Lower leg skin (tissue), 4 donors: ENCODE results near the gene ZNF316. TPM values are rescaled to one million over a fixed set of nuclear protein-coding genes. Genes with fewer than 3 reads are reported as not detected.

ENCODE experiments used
- DNase-seq, 2 donors: peaks; one replicate each; pipeline ENCODE4 v3.0.0-alpha.2; 2019; ENCODE audit warnings: low spot score in 2 of 2
- H3K4me3 ChIP-seq: fragments of 200-600 bp; sonication (generic); 2 replicates; pipeline ENCODE4 v1.5.1; 2017; ENCODE audit warnings: mild to moderate bottlenecking, low read depth; ENCODE audit not compliant: poor library complexity, severe bottlenecking
- POLR2A ChIP-seq, 2 donors: fragments of 450-650 bp; IDR thresholded peaks; one replicate each; pipeline ENCODE4 v1.6.1; 2016 to 2017; ENCODE audit warnings: antibody characterized with exemption in 2 of 2, mild to moderate bottlenecking in 1 of 2, moderate library complexity in 1 of 2
- WGBS, 2 donors: methylation state at CpG; one replicate each; pipeline ENCODE4 v1.1.5; 2018; 5-methylcytosine and 5-hydroxymethylcytosine counted together
- intact Hi-C: fragments of 100-400 bp; cut with DNase I; formaldehyde crosslinking; loops from one replicate; pipeline ENCODE4 v1.15.0; 2023; ENCODE audit warnings: low total_unique reads
- total RNA-seq, 4 donors: library from RNA; depleted of rRNA; stranded (reverse); fragments of >200 nt; gene quantifications; one replicate each; pipeline ENCODE4 v1.1.0, GENCODE V29; 2016
- TF ChIP-seq, protein P1 (sequence below), 3 donors: fragments of 450-650 bp; IDR thresholded peaks; one replicate each; pipeline ENCODE4 v1.5.1; 2016; ENCODE audit warnings: antibody characterized with exemption in 3 of 3, mild to moderate bottlenecking in 3 of 3, moderate library complexity in 2 of 3

Gene ZNF316
- total RNA-seq, 4 donors from 2014 or later = 30.6 to 63.6 (median 35.6) TPM

DNA sequence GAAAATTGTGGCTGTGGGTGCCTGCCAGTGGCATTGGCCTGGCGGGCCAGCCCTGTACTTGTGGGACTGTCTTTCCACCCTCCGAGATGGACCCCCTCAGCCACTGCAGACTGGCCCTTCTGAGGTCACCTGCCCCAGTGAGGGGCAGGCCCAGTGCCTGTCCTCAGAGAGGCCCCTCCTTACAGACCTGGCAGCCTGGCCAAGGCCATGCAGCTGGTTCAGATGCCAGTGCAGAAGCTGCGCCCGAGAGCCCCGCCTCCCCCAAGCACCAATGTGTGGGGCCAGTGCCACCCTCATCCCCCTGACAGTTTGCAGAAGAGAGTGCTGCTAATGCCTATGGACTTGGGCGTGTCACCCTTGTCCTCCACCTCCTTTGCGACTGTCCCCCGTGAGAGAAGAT, 10.0 kb downstream of the ZNF316 start:
- H3K4me3 ChIP-seq = no peak overlapping the region
- 62 to 79% methylated on average over 3 to 8 of the region's 8 CpGs for WGBS, 2 donors
- intact Hi-C loops = no loop called here
- DNase-seq = no peak
- TF ChIP-seq, protein P1, sequence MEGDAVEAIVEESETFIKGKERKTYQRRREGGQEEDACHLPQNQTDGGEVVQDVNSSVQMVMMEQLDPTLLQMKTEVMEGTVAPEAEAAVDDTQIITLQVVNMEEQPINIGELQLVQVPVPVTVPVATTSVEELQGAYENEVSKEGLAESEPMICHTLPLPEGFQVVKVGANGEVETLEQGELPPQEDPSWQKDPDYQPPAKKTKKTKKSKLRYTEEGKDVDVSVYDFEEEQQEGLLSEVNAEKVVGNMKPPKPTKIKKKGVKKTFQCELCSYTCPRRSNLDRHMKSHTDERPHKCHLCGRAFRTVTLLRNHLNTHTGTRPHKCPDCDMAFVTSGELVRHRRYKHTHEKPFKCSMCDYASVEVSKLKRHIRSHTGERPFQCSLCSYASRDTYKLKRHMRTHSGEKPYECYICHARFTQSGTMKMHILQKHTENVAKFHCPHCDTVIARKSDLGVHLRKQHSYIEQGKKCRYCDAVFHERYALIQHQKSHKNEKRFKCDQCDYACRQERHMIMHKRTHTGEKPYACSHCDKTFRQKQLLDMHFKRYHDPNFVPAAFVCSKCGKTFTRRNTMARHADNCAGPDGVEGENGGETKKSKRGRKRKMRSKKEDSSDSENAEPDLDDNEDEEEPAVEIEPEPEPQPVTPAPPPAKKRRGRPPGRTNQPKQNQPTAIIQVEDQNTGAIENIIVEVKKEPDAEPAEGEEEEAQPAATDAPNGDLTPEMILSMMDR (IDR thresholded peaks at IDR 0.05) = no peak
- TF ChIP-seq POLR2A (IDR thresholded peaks at IDR 0.05) = no peak

DNA sequence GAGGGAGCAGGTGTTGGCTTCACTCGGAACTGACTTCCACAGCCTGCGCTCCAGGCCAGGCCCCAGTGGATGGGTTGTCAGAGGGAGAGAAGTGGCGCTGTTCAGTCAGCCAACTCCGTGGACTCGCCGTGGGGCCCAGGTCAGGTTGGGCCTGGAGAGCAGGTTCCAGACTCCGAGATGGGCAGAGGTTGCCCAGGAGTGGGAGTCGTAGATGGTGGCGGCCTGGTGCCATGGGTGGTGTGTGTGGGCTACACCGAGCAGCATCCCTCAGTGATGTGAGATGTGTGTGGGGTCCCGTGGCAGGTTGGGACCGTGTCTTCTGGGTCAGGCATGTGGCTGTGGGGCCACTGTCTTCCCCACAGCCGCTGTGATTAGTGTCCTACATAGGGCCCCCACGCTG, 10.4 kb downstream of the ZNF316 start:
- TF ChIP-seq, protein P1 (IDR thresholded peaks at IDR 0.05) = no peak
- no peak for TF ChIP-seq POLR2A (IDR thresholded peaks at IDR 0.05)
- intact Hi-C loops = no loop called here
- no peak for DNase-seq
- H3K4me3 ChIP-seq = no peak overlapping the region
- WGBS, 2 donors = 90% methylated on average over 12 to 14 of the region's 14 CpGs

DNA sequence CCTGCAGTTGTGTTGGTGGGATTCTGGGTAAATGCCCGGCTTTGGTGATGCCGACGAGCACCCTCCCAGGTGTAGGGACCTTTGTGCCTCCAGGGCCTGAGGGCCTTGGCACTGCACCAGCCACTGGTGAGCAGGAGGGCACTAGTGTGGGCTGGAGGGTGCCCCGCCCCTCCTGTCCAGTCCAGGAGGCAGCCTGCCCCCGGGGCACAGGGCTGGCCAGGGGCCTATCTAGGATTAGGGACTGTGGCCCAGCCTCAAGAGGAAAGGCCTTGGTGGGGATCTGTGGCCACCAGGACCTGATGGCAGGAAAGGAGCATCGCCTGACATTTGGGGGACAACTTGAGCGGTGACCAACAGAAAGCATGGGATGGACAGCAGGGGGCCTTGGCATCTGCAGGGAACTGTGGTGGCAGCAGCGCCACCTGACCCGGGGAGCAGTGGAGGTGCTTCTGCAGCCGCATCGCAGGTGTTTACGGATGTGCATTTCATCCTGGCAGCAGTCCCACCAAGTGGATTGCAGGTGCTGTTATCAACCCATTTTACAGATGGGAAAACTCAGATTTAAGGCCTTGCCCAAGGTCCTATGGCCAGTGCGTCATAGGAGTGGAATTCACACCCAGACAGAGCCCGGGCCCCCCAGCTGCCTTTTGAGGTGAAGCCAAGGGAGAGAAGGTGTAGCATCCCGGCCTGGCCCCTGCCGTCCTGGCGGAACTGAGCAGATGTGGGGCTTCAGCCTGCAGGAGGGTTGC, 11.1 kb downstream of the ZNF316 start:
- TF ChIP-seq, protein P1 (IDR thresholded peaks at IDR 0.05) = no peak
- no peak for TF ChIP-seq POLR2A (IDR thresholded peaks at IDR 0.05)
- WGBS, 2 donors = 90 to 93% methylated on average over 15 to 16 of the region's 17 CpGs
- no peak for DNase-seq
- intact Hi-C loops = no loop called here
- no peak overlapping the region for H3K4me3 ChIP-seq

DNA sequence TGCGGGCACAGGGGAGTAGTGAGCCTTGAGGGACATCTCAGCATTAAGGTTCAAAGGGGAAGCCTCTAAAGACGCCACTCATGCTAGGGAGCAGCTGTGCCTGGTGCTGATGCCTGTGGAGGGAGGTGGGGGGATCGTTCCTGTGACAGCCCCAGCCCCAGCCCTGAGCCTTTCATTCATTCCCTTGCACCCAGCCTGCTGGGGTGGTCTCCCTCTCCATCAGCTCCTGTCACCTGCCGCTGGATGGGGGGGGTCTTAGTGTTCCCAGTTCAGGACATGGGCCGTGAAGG, 11.6 kb downstream of the ZNF316 start:
- no peak for DNase-seq
- 97 to 99% methylated on average over 5 of the region's 5 CpGs for WGBS, 2 donors
- intact Hi-C loops = no loop called here
- TF ChIP-seq POLR2A (IDR thresholded peaks at IDR 0.05) = no peak
- no peak overlapping the region for H3K4me3 ChIP-seq

DNA sequence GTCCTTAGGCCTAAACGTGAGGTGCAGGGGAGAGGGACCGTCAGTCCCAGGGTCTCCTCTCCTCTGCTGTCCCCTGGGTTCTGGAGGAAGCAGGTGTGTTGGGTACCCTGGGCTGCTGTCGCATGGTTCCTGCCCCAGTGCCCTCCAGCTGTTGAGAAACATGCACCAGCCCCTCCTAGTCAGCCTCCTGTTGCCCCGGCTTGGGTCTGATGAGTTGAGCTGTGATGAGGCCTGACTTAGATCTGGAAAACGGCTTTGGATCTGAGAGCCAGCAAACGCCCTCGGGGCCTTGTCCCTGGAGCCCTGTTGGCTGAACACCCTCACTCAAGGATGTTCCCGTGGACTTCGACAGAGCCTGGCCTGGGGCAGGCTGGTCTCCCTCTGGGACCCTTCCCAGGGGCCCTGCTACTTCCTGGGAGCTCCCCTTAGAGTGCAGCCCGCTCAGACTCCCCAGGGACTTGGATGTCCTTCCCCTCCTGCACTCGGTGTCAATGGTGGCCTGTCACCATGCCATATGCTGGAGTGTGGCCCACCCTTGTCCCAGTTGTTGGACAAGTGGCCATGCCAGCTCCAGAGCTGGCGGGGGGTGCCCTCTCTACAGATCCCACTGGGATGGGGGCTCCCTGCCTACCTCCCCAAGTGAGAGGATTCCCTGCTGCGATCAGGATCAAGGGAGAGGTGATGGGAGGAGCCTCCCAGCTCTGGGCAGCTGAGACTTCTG, 12.3 kb downstream of the ZNF316 start:
- H3K4me3 ChIP-seq = no peak overlapping the region
- no peak for TF ChIP-seq POLR2A (IDR thresholded peaks at IDR 0.05)
- TF ChIP-seq, protein P1 (IDR thresholded peaks at IDR 0.05) = no peak
- WGBS, 2 donors = 72 to 74% methylated on average over 13 of the region's 13 CpGs
- no peak for DNase-seq
- intact Hi-C loops = no loop called here

DNA sequence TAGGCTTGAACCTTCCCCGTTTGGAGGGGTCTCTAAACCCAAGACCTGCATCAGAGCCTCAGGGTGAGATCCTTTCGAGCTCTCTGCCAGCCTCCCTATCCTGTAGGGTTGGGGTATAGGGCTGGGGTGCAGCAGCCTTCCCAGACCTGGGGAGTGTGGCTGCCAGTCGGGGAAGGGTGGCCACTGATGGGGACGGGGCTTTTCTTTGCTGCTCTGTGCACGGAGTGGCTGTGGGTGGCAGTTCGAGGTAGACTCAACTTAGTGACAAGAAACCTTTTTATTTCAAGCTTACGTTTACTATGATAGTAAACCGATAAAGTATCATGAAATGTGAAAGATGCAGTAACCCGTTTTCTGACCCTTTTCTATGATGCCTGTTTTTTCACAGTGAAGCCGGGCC, 13.0 kb downstream of the ZNF316 start:
- intact Hi-C loops = no loop called here
- H3K4me3 ChIP-seq = no peak overlapping the region
- DNase-seq = peak in 1 of 2 donors; percentile 46
- TF ChIP-seq, protein P1 (IDR thresholded peaks at IDR 0.05) = no peak
- TF ChIP-seq POLR2A (IDR thresholded peaks at IDR 0.05) = no peak
- WGBS, 2 donors = 92 to 95% methylated on average over 10 of the region's 10 CpGs
